Cardiac muscle cell (in vitro differentiated cells and primary cell): ENCODE data around the gene AADACL3. TPM values are rescaled to one million over a fixed set of nuclear protein-coding genes. Genes with fewer than 3 reads are reported as not detected.
A peak's percentile ranks its signal among the peaks of the same experiment; 100 is the strongest.
"Not testable (repeated sequence)": the region's sequence is repeated elsewhere in the genome, so short reads cannot be mapped to it uniquely, and the experiment has no call there.

Experiments
- DNase-seq, 2 donors: peaks; one replicate each; pipeline versions ENCODE4 v3.0.0 to v3.0.0-alpha.2; 2010 to 2017; ENCODE audit warnings: low read depth in 1 of 2, low spot score in 1 of 2
- H3K27ac ChIP-seq: fragments of 200-600 bp; sonication (generic); 2 replicates; pipeline ENCODE4 v1.5.1; 2016
- H3K27me3 ChIP-seq: fragments of 200-600 bp; sonication (generic); 2 replicates; pipeline ENCODE4 v1.6.0; 2016; ENCODE audit warnings: control low read depth
- H3K36me3 ChIP-seq: fragments of 200-600 bp; sonication (generic); 2 replicates; pipeline ENCODE4 v1.5.1; 2016; ENCODE audit warnings: control low read depth
- H3K4me1 ChIP-seq: fragments of 200-600 bp; sonication (generic); 2 replicates; pipeline ENCODE4 v1.8.1; 2017; ENCODE audit warnings: low read depth, mild to moderate bottlenecking, mixed run types
- H3K4me3 ChIP-seq: fragments of 200-600 bp; sonication (generic); 2 replicates; pipeline ENCODE4 v1.5.1; 2016; ENCODE audit warnings: mild to moderate bottlenecking
- H3K9me3 ChIP-seq: fragments of 200-600 bp; sonication (generic); 2 replicates; pipeline ENCODE4 v1.5.1; 2017; ENCODE audit warnings: low read depth, mild to moderate bottlenecking, control low read depth
- polyA plus RNA-seq: library from polyadenylated mRNA; unstranded; fragments of >200 nt; fragmentation: Nextera tagmentation; extraction: Ambion mirVana; gene quantifications from 2 replicates; pipeline ENCODE4 v1.2.1, GENCODE V29; 2016
- total RNA-seq: library from RNA; depleted of rRNA; stranded (reverse); fragments of >200 nt; gene quantifications from 2 replicates; pipeline ENCODE4 v1.2.3, GENCODE V29; 2016
- TF ChIP-seq, protein P1 (sequence below): IDR thresholded peaks from 2 replicates; pipeline ENCODE4 v1.5.1; 2012; ENCODE audit warnings: low read depth, mild to moderate bottlenecking, low read length

Gene AADACL3, protein sequence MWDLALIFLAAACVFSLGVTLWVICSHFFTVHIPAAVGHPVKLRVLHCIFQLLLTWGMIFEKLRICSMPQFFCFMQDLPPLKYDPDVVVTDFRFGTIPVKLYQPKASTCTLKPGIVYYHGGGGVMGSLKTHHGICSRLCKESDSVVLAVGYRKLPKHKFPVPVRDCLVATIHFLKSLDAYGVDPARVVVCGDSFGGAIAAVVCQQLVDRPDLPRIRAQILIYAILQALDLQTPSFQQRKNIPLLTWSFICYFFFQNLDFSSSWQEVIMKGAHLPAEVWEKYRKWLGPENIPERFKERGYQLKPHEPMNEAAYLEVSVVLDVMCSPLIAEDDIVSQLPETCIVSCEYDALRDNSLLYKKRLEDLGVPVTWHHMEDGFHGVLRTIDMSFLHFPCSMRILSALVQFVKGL
- total RNA-seq (not detected in 2 replicates), polyA plus RNA-seq (not detected in 2 replicates)

- no peaks in the 10 kb centered on the region for H3K4me1 ChIP-seq
- no peak within 1 kb of the TSS for H3K4me3 ChIP-seq
- TF ChIP-seq, protein P1, sequence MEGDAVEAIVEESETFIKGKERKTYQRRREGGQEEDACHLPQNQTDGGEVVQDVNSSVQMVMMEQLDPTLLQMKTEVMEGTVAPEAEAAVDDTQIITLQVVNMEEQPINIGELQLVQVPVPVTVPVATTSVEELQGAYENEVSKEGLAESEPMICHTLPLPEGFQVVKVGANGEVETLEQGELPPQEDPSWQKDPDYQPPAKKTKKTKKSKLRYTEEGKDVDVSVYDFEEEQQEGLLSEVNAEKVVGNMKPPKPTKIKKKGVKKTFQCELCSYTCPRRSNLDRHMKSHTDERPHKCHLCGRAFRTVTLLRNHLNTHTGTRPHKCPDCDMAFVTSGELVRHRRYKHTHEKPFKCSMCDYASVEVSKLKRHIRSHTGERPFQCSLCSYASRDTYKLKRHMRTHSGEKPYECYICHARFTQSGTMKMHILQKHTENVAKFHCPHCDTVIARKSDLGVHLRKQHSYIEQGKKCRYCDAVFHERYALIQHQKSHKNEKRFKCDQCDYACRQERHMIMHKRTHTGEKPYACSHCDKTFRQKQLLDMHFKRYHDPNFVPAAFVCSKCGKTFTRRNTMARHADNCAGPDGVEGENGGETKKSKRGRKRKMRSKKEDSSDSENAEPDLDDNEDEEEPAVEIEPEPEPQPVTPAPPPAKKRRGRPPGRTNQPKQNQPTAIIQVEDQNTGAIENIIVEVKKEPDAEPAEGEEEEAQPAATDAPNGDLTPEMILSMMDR: no peak
- H3K36me3 ChIP-seq: no peaks in the 10 kb centered on the region
- no peak for DNase-seq
- H3K9me3 ChIP-seq: no peaks in the 10 kb centered on the region
- no peaks in the 10 kb centered on the region for H3K27me3 ChIP-seq
- no peak within 1 kb of the TSS for H3K27ac ChIP-seq
These were observed at the start of gene AADACL3 for GRCh38 chr1:12715896-12716437. Gene AADACL3 (plus strand): TSS chr1:12716110. CDS start chr1:12716177, 67 bp downstream.

DNA sequence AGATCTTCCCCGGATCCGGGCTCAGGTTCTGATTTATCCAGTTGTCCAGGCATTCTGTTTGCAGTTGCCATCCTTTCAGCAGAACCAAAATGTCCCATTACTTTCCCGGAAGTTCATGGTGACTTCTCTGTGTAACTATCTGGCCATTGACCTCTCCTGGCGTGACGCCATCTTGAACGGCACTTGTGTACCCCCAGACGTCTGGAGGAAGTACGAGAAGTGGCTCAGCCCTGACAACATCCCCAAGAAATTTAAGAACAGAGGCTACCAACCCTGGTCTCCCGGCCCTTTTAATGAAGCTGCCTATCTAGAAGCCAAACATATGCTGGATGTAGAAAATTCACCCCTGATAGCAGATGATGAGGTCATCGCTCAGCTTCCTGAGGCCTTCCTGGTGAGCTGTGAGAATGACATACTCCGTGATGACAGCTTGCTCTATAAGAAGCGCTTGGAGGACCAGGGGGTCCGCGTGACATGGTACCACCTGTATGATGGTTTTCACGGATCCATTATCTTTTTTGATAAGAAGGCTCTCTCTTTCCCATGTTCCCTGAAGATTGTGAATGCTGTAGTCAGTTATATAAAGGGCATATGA lies 49.7 kb upstream of the AADACL3 start:
- peak in 1 of 2 donors; percentile 54 for DNase-seq
- H3K27ac ChIP-seq: no peak overlapping the region
- H3K4me1 ChIP-seq: no peaks in the 10 kb centered on the region
- no peaks in the 10 kb centered on the region for H3K9me3 ChIP-seq
- no peak overlapping the region for H3K4me3 ChIP-seq
- H3K36me3 ChIP-seq: no peaks in the 10 kb centered on the region
- TF ChIP-seq, protein P1: no peak
- H3K27me3 ChIP-seq: peaks cover 4% of the 10 kb centered on the region

GRCh38 chr1:12669529-12670068 lies 46.3 kb upstream of the AADACL3 start:
- H3K27ac ChIP-seq: no peak overlapping the region
- no peak for DNase-seq
- H3K4me3 ChIP-seq: no peak overlapping the region
- H3K9me3 ChIP-seq: no peaks in the 10 kb centered on the region
- H3K4me1 ChIP-seq: no peaks in the 10 kb centered on the region
- TF ChIP-seq, protein P1: no peak
- H3K36me3 ChIP-seq: no peaks in the 10 kb centered on the region
- peaks cover 4% of the 10 kb centered on the region for H3K27me3 ChIP-seq

DNA sequence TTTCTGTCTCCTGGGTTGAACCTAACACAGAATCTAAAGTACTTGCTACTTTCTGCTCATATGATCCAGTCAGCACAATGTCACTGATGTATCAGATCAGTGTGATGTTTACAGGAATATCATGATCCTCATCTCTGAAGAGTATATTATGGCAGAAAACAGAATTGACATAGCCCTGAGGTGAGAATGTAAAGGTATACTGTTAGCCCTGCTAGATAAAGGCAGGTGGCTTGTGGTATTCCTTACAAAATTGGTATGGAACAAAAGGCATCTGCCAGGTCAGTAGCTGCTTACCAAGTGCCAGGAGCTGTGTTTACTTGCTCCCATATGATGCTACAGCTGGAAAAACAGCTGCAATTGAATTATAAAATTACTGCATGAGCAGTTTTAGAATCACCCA lies 41.6 kb upstream of the AADACL3 start:
- H3K4me3 ChIP-seq: no peak overlapping the region
- DNase-seq: no peak
- no peaks in the 10 kb centered on the region for H3K4me1 ChIP-seq
- H3K27me3 ChIP-seq: peaks cover 4% of the 10 kb centered on the region
- no peaks in the 10 kb centered on the region for H3K9me3 ChIP-seq
- H3K36me3 ChIP-seq: no peaks in the 10 kb centered on the region
- H3K27ac ChIP-seq: no peak overlapping the region
- TF ChIP-seq, protein P1: no peak

GRCh38 chr1:12676122-12676521 lies 39.8 kb upstream of the AADACL3 start:
- H3K4me1 ChIP-seq, DNase-seq, H3K36me3 ChIP-seq, H3K27ac ChIP-seq, H3K4me3 ChIP-seq, H3K9me3 ChIP-seq, H3K27me3 ChIP-seq: not testable (repeated sequence)
